GM21447 (cell line): ENCODE measurements around the gene HOXB7.

ENCODE experiments used
- ATAC-seq: cut with Tn5 transposase; IDR thresholded peaks from one replicate; pipeline ENCODE4 v1.9.1; 2021; ENCODE audit not compliant: unreplicated experiment

Gene HOXB7

DNA sequence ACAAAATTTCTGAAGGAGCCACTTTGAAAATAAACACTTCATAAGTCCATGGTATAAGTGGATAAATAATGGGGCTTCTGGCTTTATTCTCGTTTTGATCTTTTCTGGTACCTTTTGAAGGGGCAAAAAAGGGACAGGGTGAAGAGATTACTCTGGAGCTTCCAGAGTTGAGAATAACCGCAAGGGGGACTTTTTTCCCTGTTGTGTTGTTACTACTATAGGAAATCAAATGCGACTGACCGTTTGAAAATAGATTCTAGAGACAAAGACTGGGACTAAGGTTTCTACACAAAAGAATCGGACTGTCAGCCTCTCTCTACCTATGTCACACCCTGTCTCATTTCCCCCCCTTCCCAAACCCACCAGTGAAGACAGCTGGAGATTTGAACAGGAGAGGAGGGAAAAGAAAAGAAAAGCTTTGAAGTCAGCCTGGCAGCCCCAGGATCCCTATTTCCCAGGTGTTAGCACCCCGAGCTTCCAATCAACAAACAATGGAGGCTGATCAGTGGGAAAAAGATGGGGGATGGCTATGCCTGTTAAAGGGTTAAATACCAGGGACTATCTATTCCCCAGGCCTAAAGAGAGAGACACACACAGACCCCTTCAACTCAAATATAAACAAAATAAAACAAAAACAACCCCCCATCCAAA is 41.0 kb downstream of the HOXB7 start:
- no peak for ATAC-seq

DNA sequence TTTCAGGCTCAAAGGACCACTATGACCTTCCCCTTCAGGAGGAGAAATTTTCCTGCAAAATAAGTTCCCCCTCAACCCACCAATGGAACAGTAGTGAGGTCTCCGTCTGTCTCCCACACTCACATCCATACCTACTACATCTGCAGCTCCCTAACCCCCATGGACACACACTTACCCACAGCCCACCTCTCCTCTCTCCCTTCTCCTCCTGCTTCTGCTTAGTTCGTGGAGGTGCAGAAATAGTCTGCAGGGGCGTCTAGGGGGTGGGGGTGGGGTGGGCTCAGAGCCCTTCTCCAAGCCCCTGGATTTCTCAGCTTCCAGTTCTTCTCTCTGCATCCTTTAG is 41.6 kb downstream of the HOXB7 start:
- no peak for ATAC-seq

GRCh38 chr17:48568499-48569239 is 42.1 kb downstream of the HOXB7 start:
- ATAC-seq, result no peak

DNA sequence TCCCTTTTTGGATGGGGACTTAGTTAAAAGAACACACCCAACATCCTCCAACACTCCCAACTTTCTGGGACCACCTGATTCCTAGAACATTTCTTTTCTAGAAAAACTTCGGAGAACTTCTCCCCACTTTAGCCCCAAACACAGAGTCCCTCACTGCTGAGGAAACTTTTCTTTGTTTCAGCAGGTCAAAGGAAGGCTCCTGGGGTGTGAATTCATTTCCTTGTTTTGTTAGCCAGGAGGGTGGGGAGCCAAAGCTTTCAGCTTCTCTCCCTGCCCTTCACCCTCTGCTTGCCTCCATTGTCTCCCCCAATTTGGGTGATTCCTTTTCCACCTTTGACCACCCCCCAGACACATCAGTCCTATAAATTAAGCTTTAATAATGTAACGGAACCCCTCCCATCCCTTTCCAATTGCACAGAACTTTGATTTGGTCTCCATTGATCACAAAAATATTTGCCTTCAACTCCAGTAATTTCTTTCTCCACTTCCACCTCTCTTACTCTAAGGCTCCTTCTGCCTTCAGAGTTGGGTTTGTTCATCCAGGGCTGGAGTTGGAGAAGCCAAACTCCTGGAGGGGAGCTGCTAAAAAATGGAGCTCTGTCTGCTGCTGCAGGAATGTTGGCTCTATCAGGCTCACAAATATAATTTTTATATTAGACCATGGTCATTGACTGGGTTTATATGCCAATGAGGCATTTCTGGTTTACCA is 43.0 kb downstream of the HOXB7 start:
- ATAC-seq, result no peak

- no peak for ATAC-seq
These were observed 43.6 kb downstream of the HOXB7 start for GRCh38 chr17:48567209-48567608.

- ATAC-seq, result no peak
These were observed 44.1 kb downstream of the HOXB7 start for GRCh38 chr17:48566717-48567116.

DNA sequence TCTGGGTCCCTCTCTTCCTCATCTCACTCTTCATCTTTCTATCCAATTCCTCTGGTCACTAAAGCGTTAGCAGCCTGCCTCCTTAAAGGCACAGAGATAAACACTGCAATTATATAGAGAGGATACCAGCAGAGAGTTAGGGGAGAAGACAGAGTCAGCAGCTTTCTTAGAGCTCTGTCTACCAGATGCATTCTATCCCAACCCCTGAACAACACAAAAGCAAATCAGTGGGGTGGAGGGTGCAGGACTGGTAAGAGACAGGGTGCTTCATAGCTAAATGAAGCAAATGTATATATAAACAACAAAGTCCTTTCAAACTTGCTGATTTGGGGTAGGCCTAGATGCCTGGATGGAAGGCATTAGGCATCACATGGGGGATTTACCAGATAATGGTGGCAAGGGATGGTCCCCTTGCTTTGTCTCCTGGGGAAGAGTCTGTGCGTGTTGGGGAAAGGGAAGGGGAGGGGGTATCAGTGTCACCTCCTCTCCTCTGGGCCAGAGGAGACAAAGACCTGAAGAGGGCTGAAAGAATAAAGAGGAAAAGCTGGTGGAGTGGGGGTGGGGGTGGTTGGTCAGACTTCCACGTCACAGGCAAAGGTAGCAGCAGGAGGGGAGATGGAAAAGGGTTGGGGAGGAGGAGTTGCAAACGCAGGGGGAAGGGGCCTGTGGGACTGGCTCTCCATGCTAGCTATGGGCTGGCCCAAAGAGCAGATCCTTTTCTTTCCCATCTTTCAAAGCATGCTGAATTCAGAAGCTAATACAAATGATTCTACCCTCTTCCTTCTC is 44.7 kb downstream of the HOXB7 start:
- ATAC-seq, result no peak

- no peak for ATAC-seq
These were observed 45.7 kb downstream of the HOXB7 start for GRCh38 chr17:48565022-48565554.

DNA sequence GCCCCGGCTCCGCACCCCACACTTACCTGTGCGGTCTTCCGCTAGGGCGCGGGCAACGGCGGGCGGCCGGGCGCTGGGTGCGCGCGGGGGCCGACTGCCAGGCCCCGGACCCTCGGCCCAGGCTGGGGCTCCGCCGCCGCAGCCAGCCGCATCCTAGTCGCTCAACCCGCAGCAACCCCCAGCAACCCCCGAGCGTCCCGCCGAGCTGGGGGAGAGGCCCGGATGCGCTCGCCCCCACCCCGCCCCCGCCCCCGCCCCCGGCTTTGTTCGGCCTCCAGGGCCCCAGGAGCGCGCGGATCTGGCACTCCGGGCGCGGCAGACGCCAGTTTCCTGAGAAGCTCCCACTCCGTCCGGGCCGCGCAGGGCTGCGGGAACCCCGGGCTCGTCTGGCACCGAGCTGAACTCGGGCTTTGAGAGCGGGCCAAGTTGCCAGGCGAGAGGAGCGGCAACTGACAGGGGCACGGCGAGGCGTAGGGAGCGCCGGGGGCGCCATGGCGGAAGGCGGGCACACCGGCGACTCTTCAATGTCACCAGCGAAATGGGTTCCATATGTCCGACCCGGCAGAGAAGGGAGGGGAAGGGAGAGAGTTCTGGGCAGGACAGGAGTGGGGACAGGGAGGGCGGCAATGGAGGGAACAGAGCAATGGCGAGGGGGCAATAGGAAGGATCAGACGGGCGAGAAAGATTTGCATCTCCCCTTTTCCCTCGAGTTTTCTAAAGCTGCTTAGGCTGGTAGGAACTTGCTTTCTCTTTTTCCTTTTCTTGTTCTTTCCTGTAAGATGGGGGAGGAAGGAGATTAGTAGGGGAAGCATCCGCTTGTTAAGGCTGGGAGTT is 46.4 kb downstream of the HOXB7 start:
- ATAC-seq, result no peak

DNA sequence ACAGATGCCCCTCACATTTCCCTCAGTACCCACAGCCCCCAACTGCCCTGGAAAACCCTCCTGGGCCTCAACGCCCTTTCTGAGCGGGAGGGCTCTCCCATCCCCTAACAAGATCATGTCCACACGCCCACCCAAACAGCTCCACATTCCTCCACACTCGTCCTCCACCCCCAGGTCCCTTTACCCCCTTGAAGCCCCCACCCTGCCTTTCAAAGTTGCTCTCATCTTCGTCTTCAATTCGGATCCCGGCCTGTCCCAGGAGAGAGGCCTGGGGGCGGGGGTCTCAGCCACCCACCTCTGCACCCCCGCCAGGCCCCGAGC is 47.0 kb downstream of the HOXB7 start:
- no peak for ATAC-seq

DNA sequence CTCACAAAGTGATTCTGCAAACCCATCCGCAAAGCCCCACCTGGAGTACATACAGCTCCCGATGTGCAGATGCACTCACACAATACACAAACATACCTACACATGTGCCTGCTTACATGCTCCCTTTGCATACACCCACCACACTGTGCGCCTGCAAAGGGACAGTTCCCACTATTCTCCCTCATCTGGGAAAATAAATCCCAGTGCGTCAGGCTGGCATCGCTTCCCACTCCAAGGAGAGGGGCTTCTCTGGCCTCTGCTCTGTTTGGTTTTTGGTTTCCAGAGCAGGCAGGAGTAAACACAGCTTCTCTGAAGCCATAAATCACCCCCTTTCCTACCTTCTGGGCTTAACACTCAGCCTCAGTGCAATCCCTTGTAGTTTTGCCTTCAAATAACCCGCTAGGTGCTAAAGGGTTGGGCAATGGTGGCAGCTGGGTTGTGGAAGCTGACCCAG is 47.4 kb downstream of the HOXB7 start:
- no peak for ATAC-seq

GRCh38 chr17:48562934-48563333 is 47.9 kb downstream of the HOXB7 start:
- ATAC-seq, result no peak

- ATAC-seq, result peak; percentile 61
These were observed 48.7 kb downstream of the HOXB7 start for GRCh38 chr17:48561884-48562810.

GRCh38 chr17:48559840-48560817 is 50.7 kb downstream of the HOXB7 start:
- ATAC-seq, result no peak

DNA sequence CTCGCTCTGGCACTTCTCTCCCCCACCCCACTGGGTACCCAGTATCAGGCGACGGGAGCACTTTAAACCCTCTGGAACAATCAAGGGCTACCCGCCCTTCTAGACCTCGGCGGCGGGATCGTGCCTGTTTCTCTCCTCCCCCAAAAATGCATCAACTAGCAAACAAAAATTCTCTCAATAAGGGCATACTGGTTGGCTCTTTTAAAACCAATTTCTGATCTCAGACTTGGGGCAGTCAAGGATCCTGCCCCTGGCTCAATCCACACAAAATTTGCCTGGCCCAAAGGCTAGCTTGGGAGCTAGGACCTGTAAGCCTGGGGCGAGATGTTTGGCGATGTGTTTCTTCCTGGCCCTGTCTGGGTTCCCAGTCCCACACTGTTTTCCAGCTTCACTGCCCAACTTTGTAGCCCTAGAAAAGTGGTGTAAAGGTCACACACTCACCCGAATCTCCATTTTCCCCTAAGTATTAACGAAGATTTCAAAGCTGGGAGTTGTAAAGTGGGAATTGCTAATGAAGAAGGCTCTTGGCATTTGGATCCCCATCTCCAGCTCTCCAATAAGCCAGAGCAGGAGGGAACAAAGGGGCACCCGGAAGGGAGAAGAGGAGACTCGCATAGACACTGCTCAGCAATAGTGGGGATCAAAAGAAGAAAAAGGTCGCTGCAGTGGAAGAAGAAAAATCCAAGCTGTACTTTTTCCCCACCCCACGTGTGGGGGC is 51.5 kb downstream of the HOXB7 start:
- no peak for ATAC-seq

GRCh38 chr17:48558831-48559121 is 52.0 kb downstream of the HOXB7 start:
- no peak for ATAC-seq

DNA sequence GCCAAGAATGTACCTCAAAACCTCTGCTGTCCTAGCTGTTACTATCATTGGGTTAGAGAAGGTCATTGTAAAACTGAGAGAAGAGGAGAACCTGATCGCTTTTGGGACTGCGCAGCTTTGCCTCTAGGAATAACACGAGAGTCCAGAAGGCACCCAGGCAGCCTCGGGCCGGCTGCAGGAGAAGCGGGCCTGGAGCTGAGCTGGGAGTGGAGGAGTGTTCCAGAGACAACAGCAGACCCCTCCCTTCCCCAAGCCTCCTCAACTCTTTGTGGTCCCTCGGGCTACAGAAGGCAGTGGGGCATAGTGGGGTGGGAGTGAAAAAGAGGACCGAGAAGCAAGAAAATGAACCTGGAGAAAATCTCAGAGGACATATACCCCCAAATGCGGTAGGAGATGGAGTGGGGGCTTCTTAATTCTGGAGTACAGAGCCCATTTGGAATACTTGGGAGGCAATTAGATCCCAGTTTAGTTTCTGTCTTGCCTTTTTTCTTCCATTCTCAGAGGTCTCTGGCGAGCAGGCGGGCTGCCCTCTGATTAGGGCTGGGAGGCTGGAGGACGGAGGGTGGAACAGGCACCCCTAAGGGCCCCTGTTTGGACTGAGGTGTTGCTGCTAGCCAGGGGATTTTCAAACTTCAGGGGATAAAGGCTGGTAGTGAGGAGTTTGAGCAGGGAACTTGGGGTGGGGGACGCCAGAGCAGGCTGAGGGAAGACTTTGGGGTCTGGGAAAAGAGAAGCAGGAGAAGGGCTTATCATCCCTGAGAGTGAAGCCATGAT is 52.6 kb downstream of the HOXB7 start:
- ATAC-seq, result no peak
